Gastroesophageal sphincter (tissue), 3 donors: ENCODE data around the gene ENOX1.

Experiments
- EP300 ChIP-seq: sonication (generic); formaldehyde crosslinking; IDR thresholded peaks from one replicate; pipeline ENCODE4 v1.6.1; 2017; ENCODE audit warnings: antibody characterized with exemption, mild to moderate bottlenecking
- POLR2A ChIP-seq, 2 donors: fragments of 450-650 bp; IDR thresholded peaks; one replicate each; pipeline ENCODE4 v1.6.1; 2017; ENCODE audit warnings: antibody characterized with exemption in 2 of 2, mild to moderate bottlenecking in 2 of 2, moderate library complexity in 1 of 2
- POLR2AphosphoS5 ChIP-seq: sonication (generic); formaldehyde crosslinking; IDR thresholded peaks from one replicate; pipeline ENCODE4 v1.6.1; 2017; ENCODE audit warnings: antibody characterized with exemption
- TF ChIP-seq, protein P1 (sequence below), 4 experiments: fragments of 200-600 bp in 2 of 4; fragments of 450-650 bp in 2 of 4; sonication (generic) in 1 of 4; IDR thresholded peaks; one replicate each; pipeline ENCODE4 v1.5.1; 2017 to 2019; ENCODE audit warnings: antibody characterized with exemption in 4 of 4, mild to moderate bottlenecking in 2 of 4, moderate library complexity in 2 of 4

GRCh38 chr13:43737392-43737923, 49.3 kb downstream of the ENOX1 start:
- TF ChIP-seq POLR2A (IDR thresholded peaks at IDR 0.05) (no peak), POLR2AphosphoS5 (no peak), EP300 (no peak)
- TF ChIP-seq, protein P1, sequence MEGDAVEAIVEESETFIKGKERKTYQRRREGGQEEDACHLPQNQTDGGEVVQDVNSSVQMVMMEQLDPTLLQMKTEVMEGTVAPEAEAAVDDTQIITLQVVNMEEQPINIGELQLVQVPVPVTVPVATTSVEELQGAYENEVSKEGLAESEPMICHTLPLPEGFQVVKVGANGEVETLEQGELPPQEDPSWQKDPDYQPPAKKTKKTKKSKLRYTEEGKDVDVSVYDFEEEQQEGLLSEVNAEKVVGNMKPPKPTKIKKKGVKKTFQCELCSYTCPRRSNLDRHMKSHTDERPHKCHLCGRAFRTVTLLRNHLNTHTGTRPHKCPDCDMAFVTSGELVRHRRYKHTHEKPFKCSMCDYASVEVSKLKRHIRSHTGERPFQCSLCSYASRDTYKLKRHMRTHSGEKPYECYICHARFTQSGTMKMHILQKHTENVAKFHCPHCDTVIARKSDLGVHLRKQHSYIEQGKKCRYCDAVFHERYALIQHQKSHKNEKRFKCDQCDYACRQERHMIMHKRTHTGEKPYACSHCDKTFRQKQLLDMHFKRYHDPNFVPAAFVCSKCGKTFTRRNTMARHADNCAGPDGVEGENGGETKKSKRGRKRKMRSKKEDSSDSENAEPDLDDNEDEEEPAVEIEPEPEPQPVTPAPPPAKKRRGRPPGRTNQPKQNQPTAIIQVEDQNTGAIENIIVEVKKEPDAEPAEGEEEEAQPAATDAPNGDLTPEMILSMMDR (IDR thresholded peaks at IDR 0.05): no peak
